Gastrocnemius medialis (tissue), 4 donors: ENCODE results near the gene ANXA8L1.
"Not testable (repeated sequence)": the region's sequence is repeated elsewhere in the genome, so short reads cannot be mapped to it uniquely, and the experiment has no call there.

Experiments
- CTCF ChIP-seq, 5 experiments: fragments of 450-650 bp in 3 of 5; fragments of 200-600 bp in 2 of 5; sonication (generic) in 2 of 5; IDR thresholded peaks in 4 of 5; conservative IDR thresholded peaks in 1 of 5; 1 replicate in 4 of 5; 2 replicates in 1 of 5; pipeline ENCODE4 v1.5.1; 2016 to 2019; ENCODE audit warnings: antibody characterized with exemption in 5 of 5, mild to moderate bottlenecking in 3 of 5, moderate library complexity in 3 of 5
- POLR2A ChIP-seq, 2 donors: fragments of 450-650 bp; IDR thresholded peaks; one replicate each; pipeline ENCODE4 v1.6.1; 2017; ENCODE audit warnings: antibody characterized with exemption in 2 of 2, mild to moderate bottlenecking in 2 of 2, moderate library complexity in 2 of 2

- not testable (repeated sequence) for TF ChIP-seq CTCF (IDR thresholded peaks at IDR 0.05 in 4 of 5, conservative IDR thresholded peaks at IDR 0.05 in 1 of 5); POLR2A (IDR thresholded peaks at IDR 0.05)
Measured at GRCh38 chr10:46412665-46413064, 37.1 kb downstream of the ANXA8L1 start.
